NCI-H345 treated with DMSO at 0.1 percent for 48 hours (cell line): Measurements from ENCODE around the gene SAC3D1.

Source experiments
- DNase-seq: peaks from one replicate; lab custom pipeline; 2025; ENCODE audit not compliant: unreplicated experiment; lab: John Stamatoyannopoulos, UW

The SAC3D1 gene

DNA sequence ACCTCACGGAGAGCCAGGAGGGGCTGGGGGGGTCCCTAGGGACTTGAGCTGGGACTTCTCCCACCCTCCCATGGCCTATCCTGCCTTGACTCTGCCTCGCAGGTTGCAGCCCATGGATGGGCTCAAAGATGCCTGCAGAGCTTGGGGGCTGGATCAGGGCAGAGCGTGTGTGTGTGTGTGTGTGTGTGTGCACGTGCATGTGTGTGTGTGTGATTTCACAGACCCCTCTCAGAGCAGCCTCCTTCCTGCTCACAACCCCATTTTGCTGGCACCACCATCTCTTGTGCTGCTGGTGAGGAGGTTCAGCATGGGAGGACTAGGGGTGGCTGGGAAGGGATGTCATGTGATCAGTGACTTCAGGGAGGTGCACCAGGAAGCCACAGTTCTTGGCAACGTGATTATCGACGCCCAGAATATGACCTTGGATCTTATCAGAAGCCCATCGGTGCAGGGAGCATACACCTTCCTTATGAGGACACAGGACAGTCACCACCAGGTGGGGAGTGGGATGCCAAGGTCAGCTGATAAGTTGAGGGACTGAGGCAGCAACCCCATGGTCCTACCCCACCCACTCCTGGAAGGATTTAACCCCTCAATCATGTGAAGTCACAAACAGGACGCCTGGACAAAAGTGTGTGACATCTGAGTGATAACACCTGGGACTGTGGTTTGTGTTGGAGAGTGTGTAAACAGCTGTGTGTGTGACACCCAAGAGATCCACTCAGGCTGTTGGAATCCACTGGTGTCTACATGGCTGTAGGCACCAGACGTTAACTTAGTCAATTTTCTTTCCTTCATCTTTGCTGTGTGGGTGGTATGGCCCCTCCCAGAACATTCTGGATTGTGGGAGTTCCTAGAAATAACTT, 19.2 kb downstream of the SAC3D1 start:
- no peak for DNase-seq

GRCh38 chr11:65060913-65061408, 20.0 kb downstream of the SAC3D1 start:
- DNase-seq, result no peak

- DNase-seq, result no peak
Observed at GRCh38 chr11:65063532-65063931, 22.5 kb downstream of the SAC3D1 start.

- no peak for DNase-seq
Observed at GRCh38 chr11:65064847-65065240, 23.8 kb downstream of the SAC3D1 start.

DNA sequence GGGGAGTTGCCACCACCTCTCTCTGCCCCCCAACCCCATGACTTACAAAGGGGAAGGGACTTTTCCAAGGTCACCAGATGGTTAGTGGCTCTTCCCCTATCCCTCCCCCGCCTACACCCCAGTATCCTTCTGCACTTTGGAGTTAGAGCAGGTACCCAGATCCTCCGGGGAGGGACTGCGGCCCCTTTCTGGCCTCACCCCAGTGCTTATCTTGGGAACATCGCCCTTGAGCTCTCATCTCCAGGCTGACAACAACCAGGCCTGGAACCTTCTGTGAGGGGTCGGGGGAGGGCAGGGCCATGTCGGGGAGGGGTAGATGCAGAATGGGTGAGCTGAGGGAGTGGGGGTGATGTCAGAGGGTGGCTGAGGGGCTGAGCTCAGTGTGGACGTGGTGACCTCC, 24.8 kb downstream of the SAC3D1 start:
- no peak for DNase-seq

GRCh38 chr11:65066315-65066714, 25.3 kb downstream of the SAC3D1 start:
- DNase-seq, result no peak

DNA sequence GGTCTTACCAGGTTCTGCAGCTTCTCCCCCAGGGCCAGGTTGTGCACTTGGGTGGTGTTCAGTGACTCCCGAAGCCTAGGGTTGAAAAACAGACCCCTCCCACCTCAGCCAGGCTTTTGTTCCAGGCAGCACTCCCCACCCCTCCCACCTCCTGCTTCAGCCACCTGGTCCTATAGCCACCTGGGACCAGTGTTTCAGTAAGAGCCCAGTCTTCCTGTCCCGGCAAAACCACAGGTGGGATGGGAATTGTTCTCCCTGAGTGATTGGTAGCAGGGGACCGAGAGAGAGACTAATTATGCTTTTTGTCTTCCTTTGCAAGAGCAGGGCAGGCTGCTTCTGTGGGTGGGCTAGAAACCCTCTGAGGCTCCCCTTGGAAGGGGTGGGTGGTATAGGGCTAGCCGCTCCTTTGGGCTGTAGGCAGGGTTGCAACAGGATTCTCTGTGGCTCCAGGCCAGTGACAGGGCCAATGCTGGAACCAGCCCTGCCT, 25.8 kb downstream of the SAC3D1 start:
- peak; percentile 83 for DNase-seq

DNA sequence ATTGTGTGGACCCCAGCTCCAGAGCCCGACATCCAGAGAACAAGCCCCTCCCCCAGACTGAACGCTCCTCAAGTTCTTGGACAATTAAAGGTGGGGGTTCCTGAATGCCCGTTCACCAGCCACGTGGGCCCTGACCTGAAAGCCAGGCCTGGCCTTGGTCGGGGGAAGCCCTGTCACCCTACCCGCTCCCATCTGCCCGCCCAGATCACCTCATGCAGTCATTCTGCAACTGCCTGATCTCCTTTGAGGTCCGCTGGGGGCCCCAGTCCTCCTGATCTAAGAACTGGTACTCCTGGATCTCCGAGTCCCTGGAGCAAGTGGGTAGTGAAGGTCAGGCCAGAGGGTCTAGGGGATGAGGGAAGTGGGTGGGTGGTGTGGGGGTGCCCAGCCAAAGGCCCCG, 26.4 kb downstream of the SAC3D1 start:
- no peak for DNase-seq

DNA sequence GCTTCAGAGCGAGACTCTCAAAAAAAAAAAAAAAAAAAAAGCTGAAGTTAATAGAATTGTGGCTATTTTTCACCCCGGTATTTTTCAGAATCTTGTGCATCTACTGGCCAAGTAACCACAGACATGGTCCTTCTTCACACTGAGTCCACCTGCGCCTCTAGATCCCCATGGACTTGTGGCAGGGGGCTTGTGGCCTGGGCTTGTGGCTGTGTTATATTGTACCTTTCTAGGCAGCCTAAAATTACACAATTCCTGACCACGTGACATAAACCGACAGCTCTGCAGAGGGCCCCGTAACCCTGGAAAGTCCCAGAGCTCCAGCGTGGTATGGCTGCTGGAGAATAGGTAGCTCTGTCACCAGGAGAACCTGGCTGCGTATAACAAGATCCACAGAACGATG, 28.2 kb downstream of the SAC3D1 start:
- no peak for DNase-seq

DNA sequence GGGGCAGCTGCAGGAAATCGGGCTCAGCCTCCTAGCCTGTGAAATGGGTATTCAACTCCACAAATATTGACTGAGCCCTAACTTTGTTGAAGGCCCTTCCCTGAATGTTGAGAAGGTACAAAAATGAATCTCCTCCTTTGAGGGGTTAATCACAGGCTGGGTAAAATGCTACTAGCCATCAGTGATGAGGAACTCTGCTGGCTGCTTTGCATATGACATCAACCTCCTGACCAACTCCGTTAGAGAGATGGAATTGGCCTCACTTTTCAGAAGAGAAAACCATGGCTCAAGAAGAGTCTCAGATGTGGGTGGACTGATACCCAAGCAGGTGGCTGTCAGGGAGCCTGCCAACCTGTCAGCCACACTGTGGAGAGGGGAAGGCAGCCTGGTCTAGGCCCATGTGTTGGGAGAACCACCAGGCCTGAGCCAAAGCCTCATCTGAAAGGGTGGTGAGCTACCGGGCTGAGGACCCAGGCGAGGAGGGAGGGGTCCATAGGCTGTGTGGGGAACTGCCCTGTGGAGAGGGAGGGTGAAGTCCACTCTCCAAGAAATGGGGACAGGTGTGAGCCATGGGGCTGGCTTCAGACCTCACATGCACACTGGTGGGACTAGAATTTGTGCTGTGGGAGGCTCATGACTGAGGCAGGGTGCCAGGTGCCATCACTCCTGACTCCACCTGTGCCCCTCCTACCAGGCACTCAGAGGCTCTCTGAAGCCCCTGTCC, 31.1 kb downstream of the SAC3D1 start:
- DNase-seq, result no peak

DNA sequence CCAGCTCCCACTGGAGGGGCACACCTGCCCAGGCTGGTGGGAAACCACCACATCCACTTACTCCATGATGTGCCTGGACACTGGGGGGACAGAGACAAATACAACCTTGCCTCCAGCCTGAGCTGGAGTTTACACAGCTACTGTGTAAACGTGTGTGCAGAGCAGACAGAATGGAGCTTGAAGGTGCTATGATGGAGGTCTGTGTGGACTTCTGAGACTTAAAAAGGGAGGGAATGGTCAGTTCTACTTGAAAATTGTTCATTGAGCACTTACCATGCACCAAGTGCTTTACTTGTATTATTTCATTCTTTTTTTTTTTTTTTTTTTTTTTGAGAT, 31.6 kb downstream of the SAC3D1 start:
- no peak for DNase-seq

GRCh38 chr11:65077451-65077850, 36.4 kb downstream of the SAC3D1 start:
- DNase-seq, result no peak

DNA sequence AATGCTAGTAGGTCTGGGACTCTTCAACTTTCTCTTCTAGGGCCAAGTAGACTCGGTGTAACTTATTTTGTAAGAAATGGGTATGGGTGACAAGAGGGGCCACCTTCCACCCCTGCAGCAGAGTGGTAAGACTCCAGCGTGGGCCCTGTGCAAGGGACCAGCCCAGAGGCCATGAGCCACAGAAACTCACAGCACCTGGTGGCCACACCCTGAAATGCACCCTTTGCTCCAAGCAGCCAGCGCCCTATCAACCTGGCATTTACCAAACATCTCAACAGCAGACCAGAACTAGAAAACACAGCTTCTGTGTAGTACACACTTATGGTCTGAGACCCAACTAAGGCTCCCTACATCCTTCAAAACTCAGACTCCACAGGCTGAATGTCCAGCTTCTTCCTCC, 37.1 kb downstream of the SAC3D1 start:
- DNase-seq, result no peak

DNA sequence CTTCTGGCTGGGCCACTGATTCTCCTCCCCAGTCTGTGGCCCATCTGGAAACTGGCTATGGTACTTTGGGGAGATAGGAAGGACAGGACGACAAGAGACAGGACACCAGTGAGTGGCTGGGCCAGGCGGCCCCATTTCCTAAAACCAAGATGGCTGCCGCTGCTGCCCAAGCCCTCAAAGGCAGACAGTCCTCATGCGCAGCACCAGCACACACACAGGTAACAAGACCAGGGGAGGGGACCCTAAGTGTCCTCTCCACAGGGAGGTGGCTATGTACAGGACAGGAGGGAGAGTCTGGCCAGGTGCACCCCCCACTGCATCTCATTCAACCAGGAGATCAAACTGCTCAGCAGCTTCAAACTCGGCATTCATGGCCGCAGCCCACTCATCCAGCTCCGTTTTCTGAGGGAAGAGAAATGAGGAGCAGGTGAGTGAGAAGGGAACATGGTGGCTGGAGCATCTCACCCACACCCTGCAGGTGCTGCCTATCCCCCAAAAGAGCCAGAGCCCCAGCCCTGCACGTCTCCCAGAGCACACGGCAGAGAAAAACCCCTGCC, 37.9 kb downstream of the SAC3D1 start:
- no peak for DNase-seq

- no peak for DNase-seq
Observed at GRCh38 chr11:65083134-65083833, 42.3 kb downstream of the SAC3D1 start.

- peak; percentile 87 for DNase-seq
Observed at GRCh38 chr11:65083834-65084597, 43.0 kb downstream of the SAC3D1 start, which contains the start of the genes CDCA5 and ZFPL1. TSS of gene CDCA5 (minus strand) at chr11:65084040. CDS start at chr11:65083978, 62 bp downstream. TSS of gene ZFPL1 (plus strand) at chr11:65084222. CDS start at chr11:65084699, 477 bp downstream.

GRCh38 chr11:65084598-65085375, 43.8 kb downstream of the SAC3D1 start:
- DNase-seq, result no peak

DNA sequence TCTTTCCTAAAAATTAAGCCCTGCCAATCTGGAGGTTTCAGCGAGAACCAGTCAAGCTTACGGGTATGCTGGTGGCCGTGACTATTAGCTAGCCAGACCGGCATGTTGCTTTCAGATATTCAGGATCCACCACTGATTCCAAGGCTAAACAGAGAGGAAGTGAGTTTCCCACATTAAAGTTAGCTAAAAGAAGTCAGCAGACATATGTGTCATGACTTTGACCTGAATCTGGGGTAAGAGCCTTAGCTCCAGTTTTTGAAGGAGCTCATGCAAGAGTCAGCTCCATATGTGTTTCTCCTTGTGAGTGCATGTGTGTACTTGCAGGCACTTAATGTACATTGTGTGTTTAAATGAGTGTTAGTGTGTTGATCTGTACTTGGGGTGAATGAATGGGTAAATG, 44.4 kb downstream of the SAC3D1 start:
- no peak for DNase-seq

- DNase-seq, result no peak
Observed at GRCh38 chr11:65086809-65087208, 45.8 kb downstream of the SAC3D1 start.

- no peak for DNase-seq
Observed at GRCh38 chr11:65087216-65087615, 46.2 kb downstream of the SAC3D1 start.
